HG03354 (cell line): ENCODE measurements around the gene CALHM6.
A peak's percentile ranks its signal among the peaks of the same experiment; 100 is the strongest.
"Not testable (repeated sequence)": the region's sequence is repeated elsewhere in the genome, so short reads cannot be mapped to it uniquely, and the experiment has no call there.

ENCODE experiments used
- ATAC-seq: cut with Tn5 transposase; IDR thresholded peaks from one replicate; pipeline ENCODE4 v1.9.1; 2021; ENCODE audit warnings: mild to moderate bottlenecking; ENCODE audit not compliant: unreplicated experiment, poor library complexity, severe bottlenecking

CALHM6 gene

DNA sequence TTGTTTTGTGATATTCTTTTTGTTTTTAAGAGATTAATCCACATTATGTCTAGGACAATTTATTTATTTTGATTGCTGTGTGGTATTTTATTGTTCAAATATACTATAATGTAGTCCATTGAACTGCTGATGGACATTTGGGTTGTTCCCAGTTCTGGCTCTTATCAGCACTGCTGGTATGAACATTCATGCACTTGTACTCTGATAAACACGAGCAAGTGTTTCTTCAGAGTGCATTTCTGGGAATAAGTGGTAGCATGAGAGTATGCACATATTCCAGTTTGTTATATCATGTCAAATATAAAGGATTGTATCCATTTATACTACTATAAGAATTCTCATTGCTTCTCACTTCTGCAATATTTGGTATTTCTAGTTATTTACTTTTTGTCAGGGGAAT, 7.1 kb downstream of the CALHM6 start:
- ATAC-seq, result no peak

DNA sequence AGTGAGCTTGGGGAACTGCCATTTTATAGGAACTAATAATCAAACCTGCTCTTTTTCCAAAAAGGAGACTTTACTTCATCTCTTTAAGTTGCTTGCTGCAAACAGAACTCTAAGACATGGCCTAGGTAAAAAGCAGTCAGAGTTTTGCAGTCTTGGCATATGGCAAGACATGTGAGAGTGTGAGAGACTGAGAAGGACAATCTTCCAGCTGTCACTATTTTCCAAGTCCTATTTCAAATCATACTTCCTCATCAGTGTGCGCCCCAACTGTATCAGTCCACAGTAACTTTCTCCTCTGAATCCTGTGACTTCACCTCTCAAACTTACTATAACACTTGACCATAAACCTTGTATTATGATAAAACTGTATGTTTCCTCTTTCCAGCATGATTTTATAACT, 10.4 kb downstream of the CALHM6 start:
- no peak for ATAC-seq

- ATAC-seq, result no peak
Measured at GRCh38 chr6:116472706-116473105, 11.5 kb downstream of the CALHM6 start.

DNA sequence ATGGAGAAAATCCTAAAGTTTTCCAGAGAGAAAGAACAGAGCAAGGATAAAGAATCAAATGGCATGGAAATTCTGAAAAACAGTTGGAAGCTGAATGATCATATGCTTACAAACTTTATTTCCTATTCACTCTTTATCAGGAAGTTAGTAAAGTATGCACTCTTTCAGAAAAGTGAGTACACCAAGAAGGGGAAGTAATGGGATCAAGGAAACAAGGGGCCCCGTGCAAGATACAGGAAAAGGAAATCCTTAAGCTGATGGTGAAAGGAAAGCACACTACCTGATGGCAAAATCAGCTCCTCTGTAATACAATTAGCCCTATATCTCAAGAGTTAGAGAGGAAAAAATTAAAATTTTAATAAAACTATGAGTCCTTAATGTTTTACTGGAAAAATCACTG, 14.0 kb downstream of the CALHM6 start:
- no peak for ATAC-seq

- peak; percentile 100 for ATAC-seq
Measured at GRCh38 chr6:116476002-116476678, 15.0 kb downstream of the CALHM6 start.

DNA sequence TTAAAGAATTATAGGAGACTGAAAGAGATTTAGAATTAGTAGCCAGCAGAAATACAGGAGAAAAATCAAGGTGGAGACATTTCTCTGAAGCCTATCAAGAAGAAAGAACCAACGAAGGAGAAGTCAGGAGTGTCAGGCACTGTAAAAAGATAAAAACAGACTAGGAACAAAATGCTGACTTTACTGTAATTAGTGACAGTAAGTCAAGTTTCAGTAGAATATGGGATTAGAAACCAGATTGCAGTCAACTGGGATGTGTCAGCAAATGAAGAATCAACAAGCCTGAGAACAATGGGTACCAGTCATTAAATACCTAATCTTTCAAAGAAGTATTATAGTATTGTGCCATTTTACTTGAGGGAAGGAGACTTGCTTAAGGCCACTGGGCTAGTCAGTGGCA, 21.6 kb downstream of the CALHM6 start:
- no peak for ATAC-seq

- no peak for ATAC-seq
Measured at GRCh38 chr6:116483616-116484015, 22.4 kb downstream of the CALHM6 start.

- ATAC-seq, result no peak
Measured at GRCh38 chr6:116485559-116486184, 24.5 kb downstream of the CALHM6 start.

DNA sequence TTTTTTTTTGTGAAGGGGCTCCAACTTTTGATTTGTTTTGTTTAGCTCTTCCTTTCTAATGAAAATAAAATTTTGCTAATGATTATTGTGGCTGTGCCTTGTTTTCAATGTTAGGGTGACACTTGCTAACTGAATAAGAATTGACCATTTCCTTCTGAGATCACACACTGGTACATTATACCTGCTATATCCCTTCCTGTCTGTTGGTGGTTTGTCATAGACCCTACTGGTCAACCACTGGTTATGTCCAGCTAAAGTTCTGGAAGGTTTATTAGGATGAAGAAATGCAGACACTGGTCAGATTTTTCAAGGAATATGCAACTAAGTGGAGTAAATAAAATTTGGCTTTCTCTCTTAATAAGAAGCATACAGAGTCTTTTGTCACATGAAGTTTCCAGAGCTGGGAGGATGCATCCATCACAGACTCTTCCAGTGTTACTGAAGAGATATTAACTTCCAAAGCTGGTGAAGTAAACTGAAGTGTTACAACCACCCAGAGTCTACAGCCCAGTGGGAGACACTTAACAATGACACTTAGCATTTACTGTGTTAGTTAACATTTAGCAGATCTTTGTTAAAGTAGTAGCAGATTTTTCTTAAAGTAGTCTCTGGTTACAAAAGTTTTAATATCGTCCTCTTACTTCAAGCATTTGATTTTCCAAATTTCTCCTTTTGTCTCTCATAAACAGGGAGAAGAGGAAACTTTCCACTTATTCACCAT, 30.6 kb downstream of the CALHM6 start:
- no peak for ATAC-seq

GRCh38 chr6:116492331-116493067, 31.3 kb downstream of the CALHM6 start:
- ATAC-seq, result no peak

- not testable (repeated sequence) for ATAC-seq
Measured at GRCh38 chr6:116495161-116495560, 34.0 kb downstream of the CALHM6 start.

- ATAC-seq, result no peak
Measured at GRCh38 chr6:116497113-116497676, 36.0 kb downstream of the CALHM6 start.

DNA sequence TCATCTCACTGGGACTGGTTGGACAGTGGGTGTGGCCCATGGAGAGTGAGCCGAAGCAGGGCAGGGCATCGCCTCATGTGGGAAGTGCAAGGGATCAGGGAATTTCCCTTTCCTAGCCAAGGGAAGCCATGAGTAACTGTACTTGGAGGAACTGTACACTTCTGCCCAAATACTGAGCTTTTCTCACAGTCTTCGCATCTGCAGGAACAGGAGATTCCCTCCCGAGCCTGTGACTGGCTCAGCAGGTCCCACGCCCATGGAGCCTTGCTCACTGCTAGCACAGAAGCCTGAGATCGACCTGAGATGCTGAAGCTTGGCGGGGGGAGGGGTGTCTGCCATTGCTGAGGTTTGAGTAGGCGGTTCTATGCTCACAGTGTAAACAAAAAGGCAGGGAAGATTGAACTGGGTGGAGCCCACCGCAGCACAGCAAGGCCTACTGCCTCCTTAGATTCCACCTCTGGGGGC, 39.8 kb downstream of the CALHM6 start:
- ATAC-seq, result no peak

GRCh38 chr6:116507324-116507723, 46.1 kb downstream of the CALHM6 start:
- no peak for ATAC-seq

DNA sequence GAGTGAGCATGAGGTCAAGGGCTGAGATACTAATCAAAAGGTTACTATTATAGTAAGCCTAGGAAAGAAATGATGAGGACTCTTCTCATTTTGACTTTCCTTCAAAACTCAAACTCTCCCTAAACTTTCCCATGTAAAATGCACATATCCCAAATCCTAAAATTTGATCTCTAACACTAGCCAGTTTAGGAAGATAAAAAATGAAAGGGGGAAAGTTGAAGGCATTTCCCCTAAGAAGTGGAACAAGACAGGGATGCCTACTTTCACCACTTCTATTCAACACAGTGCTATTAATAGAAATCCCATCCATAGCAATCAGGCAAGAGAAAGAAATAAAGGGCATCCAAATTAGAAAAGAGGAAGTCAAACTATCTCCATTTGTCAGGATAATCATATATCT, 47.4 kb downstream of the CALHM6 start:
- no peak for ATAC-seq

DNA sequence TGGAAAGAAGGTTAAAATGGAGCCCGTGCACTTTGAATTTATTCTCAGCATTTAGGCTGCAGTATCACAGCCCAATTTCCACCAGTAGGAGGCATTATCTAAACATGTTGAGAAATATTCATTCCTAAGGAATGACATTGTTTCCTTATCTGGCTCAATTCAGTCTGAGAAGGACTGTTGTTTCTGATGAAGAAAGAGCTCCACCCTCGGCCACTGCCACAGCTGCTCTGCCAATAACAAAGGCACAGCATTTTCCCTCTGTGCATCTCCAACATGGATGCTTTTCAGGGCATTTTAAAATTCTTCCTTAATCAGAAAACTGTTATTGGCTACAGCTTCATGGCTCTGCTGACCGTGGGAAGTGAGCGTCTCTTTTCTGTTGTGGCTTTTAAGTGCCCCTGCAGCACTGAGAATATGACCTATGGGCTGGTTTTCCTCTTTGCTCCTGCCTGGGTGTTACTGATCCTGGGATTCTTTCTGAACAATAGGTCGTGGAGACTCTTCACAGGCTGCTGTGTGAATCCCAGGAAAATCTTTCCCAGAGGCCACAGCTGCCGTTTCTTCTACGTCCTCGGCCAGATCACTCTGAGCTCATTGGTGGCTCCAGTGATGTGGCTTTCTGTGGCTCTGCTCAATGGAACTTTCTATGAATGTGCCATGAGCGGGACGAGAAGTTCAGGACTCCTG, 50.4 kb downstream of the CALHM6 start, which contains the start of gene CALHM5:
Gene CALHM5, plus strand, starts transcription at position 216 of the 687 bp plus-strand sequence. Its CDS starts 58 bp downstream, at position 274.
- ATAC-seq, result no peak

DNA sequence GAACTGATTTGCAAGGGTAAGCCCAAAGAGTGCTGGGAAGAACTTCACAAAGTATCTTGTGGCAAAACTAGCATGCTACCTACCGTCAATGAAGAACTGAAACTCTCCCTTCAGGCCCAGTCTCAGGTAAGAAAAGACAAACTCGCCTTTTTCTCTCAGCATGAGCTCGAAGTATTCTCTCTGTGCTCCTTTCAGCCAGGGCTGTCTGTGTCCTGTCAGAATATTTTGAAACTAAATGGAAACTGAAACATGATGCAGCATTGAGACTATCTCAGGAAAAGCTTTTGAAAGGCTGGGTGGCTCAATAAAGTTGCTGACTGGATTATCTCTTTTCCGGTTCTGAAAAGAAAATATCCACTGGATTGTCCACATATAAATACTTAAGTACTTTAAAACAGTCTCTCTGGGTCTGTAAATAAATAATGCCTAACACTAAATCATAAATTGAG, 51.0 kb downstream of the CALHM6 start:
- ATAC-seq, result peak; percentile 72

- ATAC-seq, result no peak
Measured at GRCh38 chr6:116512734-116513133, 51.6 kb downstream of the CALHM6 start.
